Adrenal gland (tissue), 12 donors: Measurements from ENCODE around the gene AP1B1. TPM values are rescaled to one million over a fixed set of nuclear protein-coding genes. Genes with fewer than 3 reads are reported as not detected.
A peak's percentile ranks its signal among the peaks of the same experiment; 100 is the strongest.

Experiments used
- DNase-seq, 7 donors: peaks; one replicate each; pipeline ENCODE4 v3.0.0-alpha.2; 2019 to 2020
- H3K27ac ChIP-seq, 5 donors: fragments of 200-600 bp; sonication (generic) in 4 of 5; 1 replicate in 3 of 5; 2 replicates in 2 of 5; pipeline versions ENCODE4 v1.5.1 to v1.8.0; 2016 to 2020; ENCODE audit warnings: mild to moderate bottlenecking in 1 of 5
- H3K27me3 ChIP-seq: fragments of 200-600 bp; 2 replicates; pipeline ENCODE4 v1.8.0; 2021
- H3K36me3 ChIP-seq, 2 donors: fragments of 200-600 bp; replicated peaks in 1 of 2; 1 replicate in 1 of 2; 2 replicates in 1 of 2; pipeline versions ENCODE4 v1.5.1 to v1.8.0; 2018 to 2022
- H3K4me1 ChIP-seq, 2 donors: fragments of 200-600 bp; replicated peaks in 1 of 2; 1 replicate in 1 of 2; 2 replicates in 1 of 2; pipeline versions ENCODE4 v1.5.1 to v1.8.0; 2018 to 2021
- H3K4me3 ChIP-seq, 4 donors: fragments of 200-600 bp; sonication (generic) in 3 of 4; one replicate each; pipeline ENCODE4 v1.5.1; 2016 to 2018
- H3K9me3 ChIP-seq, 3 donors: fragments of 200-600 bp; sonication (generic) in 1 of 3; replicated peaks in 1 of 3; 1 replicate in 2 of 3; 2 replicates in 1 of 3; pipeline versions ENCODE4 v1.5.1 to v1.8.0; 2016 to 2021
- POLR2A ChIP-seq, 2 donors: fragments of 450-650 bp; IDR thresholded peaks; one replicate each; pipeline ENCODE4 v1.6.1; 2017; ENCODE audit warnings: antibody characterized with exemption in 2 of 2, mild to moderate bottlenecking in 2 of 2, moderate library complexity in 1 of 2
- WGBS, 4 donors: extraction: QIAGEN DNeasy Blood & Tissue Kit in 2 of 4; methylation state at CpG; one replicate each; pipeline versions ENCODE4 v1.1.5 to v1.1.7; 2013 to 2017; 5-methylcytosine and 5-hydroxymethylcytosine counted together
- intact Hi-C, 2 donors: fragments of 100-400 bp; cut with DNase I; formaldehyde crosslinking; loops; one replicate each; pipeline versions ENCODE4 v1.14.1 to v1.15.0; 2022 to 2023
- polyA plus RNA-seq, 3 donors: library from polyadenylated mRNA; stranded (reverse); fragments of 200-250 nt in 2 of 3; fragments of 350-450 nt in 1 of 3; fragmentation: Illumina TruSeq in 1 of 3; extraction: RNeasy Lipid Tissue Mini Kit (QIAGEN cat#74804) in 1 of 3; gene quantifications; one replicate each; pipeline ENCODE4 v1.2.3, GENCODE V29; 2013 to 2014
- total RNA-seq, 9 donors: library from RNA; depleted of rRNA in 4 of 9; stranded (reverse); fragments of >200 nt in 4 of 9; fragments of 120-200 nt in 1 of 9; fragmentation: NEBNext Ultra II Directional in 1 of 9; extraction: Animal tissue kit (Norgen Biotek cat#: 25700) in 1 of 9; gene quantifications; one replicate each; pipeline versions ENCODE4 v1.1.0 to v1.2.4, GENCODE V29; 2013 to 2023
- TF ChIP-seq, protein P1 (sequence below), 6 experiments: fragments of 450-650 bp in 4 of 6; fragments of 200-600 bp in 2 of 6; sonication (generic) in 1 of 6; IDR thresholded peaks; 1 replicate in 5 of 6; 2 replicates in 1 of 6; pipeline versions ENCODE4 v1.5.1 to v1.8.0; 2016 to 2021; ENCODE audit warnings: antibody characterized with exemption in 6 of 6, mild to moderate bottlenecking in 2 of 6, moderate library complexity in 1 of 6
- donor health status: healthy with polysubstance abuse.
- donor health status: Bipolar disorder and iron deficiency.
- donor health status: DM: yes; HTN: yes; CAD: no.
- donor health status: DM: no; HTN: no; CAD: no.
- donor health status: DM: no; HTN: no; CAD: no.
- donor health status: DM: yes; HTN: yes; CAD: no.

Gene AP1B1
- total and polyA plus RNA-seq, 12 donors, result 47.6 to 190 (median 109) TPM

GRCh38 chr22:29317827-29318454 is 70.4 kb downstream of the AP1B1 start:
- H3K36me3 ChIP-seq, result no peaks in the 10 kb centered on the region
- TF ChIP-seq, protein P1, sequence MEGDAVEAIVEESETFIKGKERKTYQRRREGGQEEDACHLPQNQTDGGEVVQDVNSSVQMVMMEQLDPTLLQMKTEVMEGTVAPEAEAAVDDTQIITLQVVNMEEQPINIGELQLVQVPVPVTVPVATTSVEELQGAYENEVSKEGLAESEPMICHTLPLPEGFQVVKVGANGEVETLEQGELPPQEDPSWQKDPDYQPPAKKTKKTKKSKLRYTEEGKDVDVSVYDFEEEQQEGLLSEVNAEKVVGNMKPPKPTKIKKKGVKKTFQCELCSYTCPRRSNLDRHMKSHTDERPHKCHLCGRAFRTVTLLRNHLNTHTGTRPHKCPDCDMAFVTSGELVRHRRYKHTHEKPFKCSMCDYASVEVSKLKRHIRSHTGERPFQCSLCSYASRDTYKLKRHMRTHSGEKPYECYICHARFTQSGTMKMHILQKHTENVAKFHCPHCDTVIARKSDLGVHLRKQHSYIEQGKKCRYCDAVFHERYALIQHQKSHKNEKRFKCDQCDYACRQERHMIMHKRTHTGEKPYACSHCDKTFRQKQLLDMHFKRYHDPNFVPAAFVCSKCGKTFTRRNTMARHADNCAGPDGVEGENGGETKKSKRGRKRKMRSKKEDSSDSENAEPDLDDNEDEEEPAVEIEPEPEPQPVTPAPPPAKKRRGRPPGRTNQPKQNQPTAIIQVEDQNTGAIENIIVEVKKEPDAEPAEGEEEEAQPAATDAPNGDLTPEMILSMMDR (IDR thresholded peaks at IDR 0.05), result no peak
- TF ChIP-seq POLR2A (IDR thresholded peaks at IDR 0.05), result no peak
- H3K9me3 ChIP-seq, result no peaks in the 10 kb centered on the region
- H3K27me3 ChIP-seq, result peaks cover 22% of the 10 kb centered on the region
- WGBS, 4 donors, result 84 to 97% (median 93%) methylated on average over 16 to 18 of the region's 18 CpGs
- intact Hi-C loops, result loop anchor here in 1 of 2 donors (5.0 kb wide), 1 partner anchor 34 kb away; no protein-coding TSS in a partner anchor
- no peak overlapping the region for H3K4me3 ChIP-seq
- H3K27ac ChIP-seq, result no peak overlapping the region
- DNase-seq, result no peak
- H3K4me1 ChIP-seq, result peaks cover 19 to 29% of the 10 kb centered on the region in 2 donors

DNA sequence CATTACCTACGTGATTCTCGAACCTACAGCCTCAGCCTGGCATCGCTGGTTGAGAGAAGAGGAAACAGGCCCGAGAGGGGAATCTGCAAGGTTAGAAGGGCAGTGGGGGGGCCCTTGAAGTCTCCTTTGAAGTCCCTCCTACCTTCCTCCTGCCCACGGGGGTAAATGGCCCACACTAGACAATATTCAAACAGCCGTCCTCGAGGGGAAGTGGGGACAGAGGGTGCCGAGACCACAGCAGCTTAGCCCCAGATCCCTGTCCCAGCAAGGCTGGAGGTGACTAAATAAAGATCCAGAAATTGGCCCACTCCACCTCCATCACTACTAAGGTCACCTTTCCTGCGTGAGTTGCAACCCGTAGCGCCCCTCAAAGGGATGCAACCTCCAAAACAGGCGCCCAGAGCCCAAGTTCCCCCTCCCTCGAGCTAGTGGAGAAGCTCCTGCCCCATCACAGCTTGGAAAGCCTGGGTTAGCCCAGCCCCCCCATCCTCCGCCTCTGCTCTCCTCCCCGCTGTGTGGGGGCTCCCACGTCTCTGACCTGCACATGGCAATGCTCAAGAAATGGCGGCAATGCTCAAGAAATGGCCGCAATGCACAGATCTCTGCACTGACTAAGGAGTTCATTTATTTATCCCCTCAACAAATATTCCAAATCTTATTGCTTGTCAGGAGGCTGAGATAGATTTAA is 72.1 kb downstream of the AP1B1 start:
- no peak for DNase-seq
- H3K36me3 ChIP-seq, result no peaks in the 10 kb centered on the region
- peaks cover 22% of the 10 kb centered on the region for H3K27me3 ChIP-seq
- H3K9me3 ChIP-seq, result no peaks in the 10 kb centered on the region
- intact Hi-C loops, result loop anchor here in 1 of 2 donors (5.0 kb wide), 1 partner anchor 36 kb away; no protein-coding TSS in a partner anchor
- H3K27ac ChIP-seq, result no peak overlapping the region
- 50 to 62% (median 55%) methylated on average over 11 to 18 of the region's 18 CpGs for WGBS, 4 donors
- no peak overlapping the region for H3K4me3 ChIP-seq
- no peak for TF ChIP-seq POLR2A (IDR thresholded peaks at IDR 0.05)
- TF ChIP-seq, protein P1 (IDR thresholded peaks at IDR 0.05), result no peak
- peaks cover 22 to 37% of the 10 kb centered on the region in 2 donors for H3K4me1 ChIP-seq

DNA sequence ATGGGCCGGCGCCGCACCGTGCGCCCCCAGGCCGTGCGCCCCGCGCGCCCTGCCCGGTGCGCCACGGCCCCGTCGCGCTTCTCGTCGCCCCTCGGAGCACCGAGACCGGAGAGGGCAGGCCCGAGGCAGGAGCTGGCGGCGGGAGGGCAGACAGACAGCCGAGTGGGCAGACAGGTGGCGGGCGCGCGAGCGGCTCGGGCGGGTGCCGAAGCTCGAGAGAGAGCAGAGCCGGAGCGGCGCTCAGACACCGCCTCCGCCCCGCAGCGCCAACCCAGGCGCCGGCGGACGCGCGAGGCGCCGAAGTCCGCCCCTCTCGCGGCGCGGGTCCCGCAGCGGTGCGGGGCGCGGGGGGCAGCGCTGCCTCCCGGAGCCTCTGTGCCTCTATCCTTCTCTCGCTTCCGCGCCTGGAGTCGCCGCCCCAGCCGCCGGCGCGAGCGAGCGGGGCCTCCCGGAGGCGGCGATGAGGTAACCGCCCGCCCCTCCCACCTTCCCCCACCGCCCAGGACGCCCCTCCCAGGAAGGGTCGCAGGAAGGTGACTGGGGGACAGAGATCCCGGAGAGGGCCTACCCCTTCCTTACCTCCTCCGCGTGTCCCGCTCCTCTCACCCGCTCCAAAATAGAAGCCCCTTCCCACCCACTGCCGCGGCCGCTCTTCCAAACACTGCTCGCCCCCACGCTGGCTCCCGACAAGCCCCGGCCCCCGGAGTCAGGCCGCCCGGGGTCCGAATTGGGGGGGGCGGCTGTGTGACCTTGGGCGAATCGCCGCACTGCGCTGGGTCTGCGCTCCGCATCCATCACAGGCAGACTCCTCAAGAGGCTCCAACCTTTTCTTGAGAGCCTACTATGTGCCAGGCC is 72.9 kb downstream of the AP1B1 start, which contains the start of gene RASL10A:
TSS of gene RASL10A (minus strand) at position 412 of the 855 bp plus-strand sequence. CDS start 451 bp downstream, outside the sequence.
- Histone ChIP-seq H3K4me1 (peaks cover 30 to 45% of the 10 kb centered on the region in 2 donors), H3K27ac (no peak within 1 kb of the TSS), H3K9me3 (no peaks in the 10 kb centered on the region), H3K4me3 (peak within 1 kb of the TSS in 1 of 4 donors; percentile 38), H3K27me3 (peaks cover 22% of the 10 kb centered on the region), H3K36me3 (no peaks in the 10 kb centered on the region)
- 2 to 47% (median 5%) methylated on average over 3 to 103 of the region's 103 CpGs for WGBS, 4 donors
- DNase-seq, result no peak
- intact Hi-C loops, result loop anchor here in 1 of 2 donors (5.0 kb wide), 1 partner anchor 37 kb away; no protein-coding TSS in a partner anchor
- no peak for TF ChIP-seq POLR2A (IDR thresholded peaks at IDR 0.05)
- TF ChIP-seq, protein P1 (IDR thresholded peaks at IDR 0.05), result no peak
